Pons (tissue), 1 donor: ENCODE results near the gene CEP250.
"Not testable (repeated sequence)": the region's sequence is repeated elsewhere in the genome, so short reads cannot be mapped to it uniquely, and the experiment has no call there.

Experiments
- DNase-seq: peaks from one replicate; pipeline ENCODE4 v3.0.0-alpha.2; 2016; ENCODE audit warnings: low spot score

The CEP250 gene

GRCh38 chr20:35451295-35451694 lies 4.1 kb upstream of the CEP250 start:
- no peak for DNase-seq

DNA sequence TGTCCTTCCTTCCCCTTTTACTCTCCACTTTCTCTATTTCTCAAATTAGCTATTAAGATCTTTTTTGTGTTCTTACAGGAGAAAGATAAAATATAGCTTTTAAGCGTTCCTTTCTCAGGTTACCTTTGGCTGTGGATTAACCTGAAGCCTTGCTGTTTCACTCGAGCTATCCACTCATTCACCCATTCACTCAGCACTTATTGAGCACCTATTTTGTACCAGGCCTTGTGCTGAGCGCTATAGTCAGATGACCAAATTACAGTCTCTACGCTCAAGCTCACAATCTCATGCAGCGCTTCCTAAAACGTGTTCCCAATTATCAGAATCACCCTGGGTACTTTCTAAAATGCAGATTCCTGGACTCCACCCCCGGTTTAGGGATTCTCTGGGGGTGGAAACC lies 1.8 kb upstream of the CEP250 start:
- DNase-seq: no peak

GRCh38 chr20:35456700-35457099 lies 1.3 kb downstream of the CEP250 start:
- DNase-seq: not testable (repeated sequence)

DNA sequence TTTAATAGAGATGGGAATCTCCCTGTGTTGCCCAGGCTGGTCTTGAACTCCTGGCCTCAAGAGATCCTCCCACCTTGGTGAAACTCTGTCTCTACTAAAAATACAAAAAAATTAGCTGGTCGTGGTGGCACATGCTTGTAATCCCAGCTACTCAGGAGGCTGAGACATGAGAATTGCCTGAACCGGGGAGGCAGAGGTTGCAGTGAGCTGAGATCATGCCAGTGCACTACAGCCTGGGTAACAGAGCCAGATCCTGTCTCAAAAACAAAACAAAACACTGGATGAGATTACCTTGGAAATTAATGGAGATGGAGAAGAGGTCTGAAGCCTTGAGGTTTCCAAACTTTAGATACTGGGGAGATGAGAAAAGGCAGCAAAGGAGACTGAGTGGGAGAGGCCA lies 2.1 kb downstream of the CEP250 start:
- not testable (repeated sequence) for DNase-seq

DNA sequence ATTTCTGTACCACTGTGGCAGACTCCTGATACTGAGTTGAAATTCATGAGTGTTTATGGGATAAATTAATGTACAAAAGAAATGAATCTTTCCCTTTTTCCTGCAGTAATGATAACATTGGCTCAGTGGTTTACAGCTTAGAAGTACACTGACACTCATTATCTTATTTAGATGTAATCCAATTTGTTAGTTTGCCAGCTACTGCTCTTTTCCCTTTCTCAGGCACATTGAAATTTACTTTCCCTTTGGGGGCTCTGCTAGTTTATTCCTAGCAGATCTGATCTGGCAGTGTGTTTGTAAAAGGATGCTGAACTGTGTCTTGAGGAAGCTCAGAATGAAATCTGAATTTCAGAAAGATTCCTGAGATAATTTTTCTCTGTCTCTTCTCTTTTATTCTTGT lies 3.0 kb downstream of the CEP250 start:
- DNase-seq: no peak

DNA sequence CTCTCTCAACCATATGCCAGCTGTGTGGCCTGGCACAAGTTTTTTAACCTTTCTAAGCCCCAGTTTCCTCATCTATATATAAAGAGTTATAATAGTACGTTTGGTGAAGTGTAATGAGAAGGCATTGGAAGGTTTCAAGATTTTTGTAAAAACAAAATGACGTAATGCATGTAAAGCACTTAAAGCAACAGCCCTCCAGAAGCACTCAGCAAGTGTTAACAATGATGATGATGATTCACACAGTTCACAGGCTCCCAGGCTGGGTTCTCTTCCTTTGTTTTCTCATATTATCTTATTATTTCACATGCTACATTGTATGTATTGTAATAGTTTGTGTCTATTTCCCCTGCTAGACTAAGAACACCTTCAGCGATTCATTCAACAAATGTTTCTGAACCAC lies 6.2 kb downstream of the CEP250 start:
- DNase-seq: no peak

DNA sequence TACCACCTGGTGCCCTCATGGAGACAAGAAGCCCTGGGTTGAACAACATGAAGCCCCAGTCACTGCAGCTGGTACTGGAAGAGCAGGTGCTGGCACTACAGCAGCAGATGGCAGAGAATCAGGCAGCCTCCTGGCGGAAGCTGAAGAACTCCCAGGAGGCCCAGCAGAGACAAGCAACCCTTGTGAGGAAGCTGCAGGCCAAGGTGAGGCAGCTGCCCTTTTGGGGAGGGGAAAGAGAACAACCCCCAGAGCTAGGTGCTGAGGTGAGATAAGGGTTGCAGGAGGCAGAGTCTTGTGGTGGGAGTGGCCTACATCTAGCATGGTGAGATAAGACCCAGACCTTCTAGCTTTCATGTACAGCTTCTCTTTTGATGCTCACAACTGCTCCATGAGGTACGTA lies 7.0 kb downstream of the CEP250 start:
- no peak for DNase-seq

GRCh38 chr20:35463455-35464300 lies 8.3 kb downstream of the CEP250 start:
- DNase-seq: peak; percentile 87

- no peak for DNase-seq
Measured at GRCh38 chr20:35465976-35466375, 10.6 kb downstream of the CEP250 start.

DNA sequence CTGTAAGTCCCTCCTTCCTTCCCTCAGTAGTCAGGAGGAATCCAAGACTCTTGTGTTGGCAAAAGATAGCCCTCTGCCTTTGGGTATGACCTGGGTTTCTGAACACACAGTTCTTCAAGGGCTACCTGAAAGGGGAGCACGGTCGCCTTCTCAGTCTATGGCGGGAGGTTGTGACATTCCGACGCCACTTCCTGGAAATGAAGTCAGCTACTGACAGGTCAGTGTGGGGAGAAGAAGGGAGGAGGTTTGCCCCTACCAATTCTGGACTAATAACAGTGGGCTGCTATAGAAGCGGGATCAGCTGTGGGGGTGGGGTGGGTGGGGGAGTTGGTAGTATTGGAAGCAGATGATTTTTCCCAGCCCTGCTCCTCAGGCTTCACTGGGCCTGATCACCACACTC lies 11.5 kb downstream of the CEP250 start:
- no peak for DNase-seq

GRCh38 chr20:35467339-35468224 lies 12.2 kb downstream of the CEP250 start:
- DNase-seq: no peak

DNA sequence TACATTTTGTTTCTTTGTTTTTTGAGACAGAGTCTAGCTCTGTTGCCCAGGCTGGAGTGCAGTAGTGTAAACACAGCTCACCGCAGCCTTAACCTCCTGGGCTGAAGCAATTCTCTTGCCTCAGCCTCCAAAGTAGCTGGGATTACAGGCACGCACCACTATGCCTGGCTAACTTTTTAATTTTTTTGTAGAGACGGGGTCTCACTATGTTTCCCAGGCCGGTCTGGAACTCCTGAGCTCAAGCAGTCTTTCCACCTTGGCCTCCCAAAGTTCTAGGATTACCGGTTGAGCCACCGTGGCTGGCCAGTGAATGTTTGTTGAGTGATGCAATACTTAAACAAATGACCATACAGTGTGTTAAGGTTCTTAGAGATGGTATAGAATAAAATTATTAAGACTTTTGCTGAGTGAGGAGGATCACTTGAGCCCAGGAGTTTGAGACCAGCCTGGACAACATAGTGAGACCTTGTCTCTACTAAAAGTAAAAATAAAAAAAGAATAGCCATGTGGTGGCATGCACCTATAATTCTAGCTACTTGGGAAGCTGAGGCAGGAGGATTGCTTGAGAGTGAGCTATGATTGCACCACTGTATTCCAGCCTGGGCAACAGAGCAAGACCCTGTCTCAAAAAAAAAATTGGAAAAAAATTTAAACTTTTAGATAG lies 13.4 kb downstream of the CEP250 start:
- DNase-seq: no peak

- DNase-seq: no peak
Measured at GRCh38 chr20:35472209-35472608, 16.8 kb downstream of the CEP250 start.

- no peak for DNase-seq
Measured at GRCh38 chr20:35473684-35474083, 18.3 kb downstream of the CEP250 start.

DNA sequence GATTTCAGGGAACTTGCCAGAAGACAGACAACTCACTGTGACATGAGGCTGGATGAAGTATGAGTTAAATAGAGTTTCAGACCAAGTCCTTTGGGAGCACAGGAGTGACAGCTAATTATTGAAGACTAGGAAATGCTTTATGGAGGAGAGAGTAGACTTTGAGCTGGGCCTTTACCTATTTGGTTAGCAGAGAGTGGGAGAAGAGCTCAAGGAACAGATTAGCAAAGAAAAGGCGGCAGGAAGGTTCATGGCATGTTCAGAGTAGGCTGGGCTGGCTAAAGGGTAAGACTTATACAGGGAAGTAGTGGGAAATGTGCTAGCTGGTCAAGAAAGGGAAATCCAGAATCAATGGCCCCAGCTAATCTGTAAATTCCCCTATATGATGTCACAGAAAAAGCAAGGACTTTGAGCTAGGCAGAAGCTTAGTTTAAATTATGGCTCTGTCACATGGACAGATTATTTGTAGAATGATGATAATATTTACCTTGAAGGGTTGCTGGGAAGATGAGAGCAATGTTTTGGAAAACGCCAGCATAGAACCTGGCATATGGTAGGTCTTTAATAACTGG lies 19.0 kb downstream of the CEP250 start:
- no peak for DNase-seq

DNA sequence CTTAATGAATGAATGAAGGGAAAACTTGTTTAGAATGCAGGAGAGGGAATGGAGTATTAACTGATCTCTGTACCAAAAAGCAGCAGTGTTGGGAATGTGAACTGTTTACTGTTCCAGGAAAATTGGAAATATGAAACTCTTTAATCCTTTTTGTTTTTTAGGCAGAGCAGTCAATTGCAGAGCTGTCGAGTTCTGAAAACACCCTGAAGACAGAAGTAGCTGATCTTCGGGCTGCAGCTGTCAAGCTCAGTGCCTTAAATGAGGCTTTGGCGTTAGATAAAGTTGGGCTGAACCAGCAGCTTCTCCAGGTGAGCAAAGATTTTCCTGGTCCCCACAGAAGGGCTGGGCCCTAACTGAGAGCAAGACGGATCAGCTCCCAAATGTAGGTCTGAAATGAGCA lies 20.9 kb downstream of the CEP250 start:
- DNase-seq: no peak

DNA sequence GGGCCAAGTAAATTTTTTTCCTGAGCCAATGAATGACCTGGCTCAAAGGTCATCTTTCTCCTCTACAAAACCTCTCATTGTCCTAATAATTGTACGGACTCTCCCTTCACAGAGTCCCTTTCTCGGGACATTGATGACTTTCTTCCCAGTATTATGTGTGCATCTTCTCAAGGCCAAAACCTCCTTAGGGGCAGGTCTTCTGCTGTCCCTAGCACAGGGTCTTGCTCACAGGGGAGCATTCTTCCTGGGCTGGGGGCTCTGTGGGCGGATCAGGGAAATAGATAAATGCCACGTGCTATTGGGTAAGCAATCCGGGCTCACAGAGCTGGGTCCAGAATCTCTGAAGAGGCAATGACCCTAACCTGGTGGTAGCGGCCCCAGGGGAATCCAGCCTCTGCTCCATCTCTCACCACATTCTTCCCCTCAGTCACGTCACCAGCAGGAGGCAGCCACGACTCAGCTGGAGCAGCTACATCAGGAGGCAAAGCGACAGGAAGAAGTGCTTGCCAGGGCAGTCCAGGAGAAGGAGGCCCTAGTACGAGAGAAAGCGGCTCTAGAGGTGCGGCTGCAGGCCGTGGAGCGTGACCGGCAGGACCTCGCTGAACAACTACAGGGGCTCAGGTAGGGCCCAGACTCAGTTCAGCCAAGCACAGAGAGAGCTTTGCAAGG lies 23.5 kb downstream of the CEP250 start:
- DNase-seq: no peak

DNA sequence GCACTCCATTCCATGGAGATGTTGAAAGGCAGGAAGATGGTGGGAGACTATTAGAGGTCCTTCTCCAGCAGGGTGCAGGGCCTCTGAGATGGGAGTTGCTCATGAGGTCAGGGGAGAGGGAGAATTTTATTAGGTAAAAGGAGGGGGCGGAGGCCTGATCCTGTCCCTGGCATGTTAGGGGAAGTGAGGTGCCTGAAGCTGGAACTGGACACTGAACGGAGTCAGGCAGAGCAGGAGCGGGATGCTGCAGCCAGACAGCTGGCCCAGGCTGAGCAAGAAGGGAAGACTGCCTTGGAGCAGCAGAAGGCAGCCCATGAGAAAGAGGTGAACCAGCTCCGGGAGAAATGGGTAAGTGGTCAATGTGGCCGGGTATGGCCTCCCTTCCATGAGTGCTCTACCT lies 24.4 kb downstream of the CEP250 start:
- no peak for DNase-seq

DNA sequence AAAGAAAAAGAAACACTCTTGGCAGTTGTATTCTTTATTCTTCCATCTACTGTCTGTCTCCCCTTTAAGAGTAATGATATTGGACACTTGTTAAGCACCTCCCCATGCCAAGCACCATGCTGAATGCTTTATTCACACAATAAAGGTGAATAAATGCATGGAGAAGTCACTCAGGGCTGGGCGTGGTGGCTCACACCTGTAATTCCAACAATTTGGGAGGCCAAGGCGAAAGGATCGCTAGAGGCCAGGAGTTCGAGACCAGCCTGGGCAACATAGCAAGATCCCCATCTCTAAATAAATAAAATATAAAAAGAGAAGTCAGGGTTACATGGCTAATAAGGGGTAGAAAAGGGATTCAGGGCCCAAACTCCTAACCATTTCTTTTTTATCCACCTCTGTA lies 32.1 kb downstream of the CEP250 start:
- DNase-seq: no peak

GRCh38 chr20:35489717-35490116 lies 34.3 kb downstream of the CEP250 start:
- no peak for DNase-seq

- DNase-seq: peak; percentile 36
Measured at GRCh38 chr20:35490736-35491181, 35.4 kb downstream of the CEP250 start.

GRCh38 chr20:35491823-35492222 lies 36.4 kb downstream of the CEP250 start:
- DNase-seq: no peak
